AG08396 (cell line): ENCODE data around the gene WNT2.

Experiments used
- DNase-seq: peaks from one replicate; pipeline ENCODE4 v3.0.0; 2012; ENCODE audit warnings: low spot score, mixed read lengths

WNT2 gene

GRCh38 chr7:117322741-117323304 is at the start of gene WNT2:
Gene WNT2, minus strand, starts transcription at chr7:117323058. Its CDS starts 69 bp downstream, at chr7:117322989.
- DNase-seq = peak; percentile 21

- no peak for DNase-seq
Measured at GRCh38 chr7:117372073-117372472, 49.2 kb upstream of the WNT2 start.

- no peak for DNase-seq
Measured at GRCh38 chr7:117364339-117365080, 41.7 kb upstream of the WNT2 start.

- DNase-seq = no peak
Measured at GRCh38 chr7:117362294-117362888, 39.5 kb upstream of the WNT2 start.

- no peak for DNase-seq
Measured at GRCh38 chr7:117350027-117350426, 27.2 kb upstream of the WNT2 start.

GRCh38 chr7:117349570-117349969 is 26.7 kb upstream of the WNT2 start:
- DNase-seq = no peak

GRCh38 chr7:117347962-117348672 is 25.3 kb upstream of the WNT2 start:
- DNase-seq = no peak

- DNase-seq = no peak
Measured at GRCh38 chr7:117347480-117347879, 24.6 kb upstream of the WNT2 start.

- DNase-seq = no peak
Measured at GRCh38 chr7:117346161-117346560, 23.3 kb upstream of the WNT2 start.

GRCh38 chr7:117338020-117338419 is 15.2 kb upstream of the WNT2 start:
- DNase-seq = no peak

- DNase-seq = no peak
Measured at GRCh38 chr7:117333168-117333567, 10.3 kb upstream of the WNT2 start.

GRCh38 chr7:117332031-117332430 is 9.2 kb upstream of the WNT2 start:
- DNase-seq = no peak

GRCh38 chr7:117325836-117326235 is 3.0 kb upstream of the WNT2 start:
- no peak for DNase-seq

GRCh38 chr7:117324960-117325359 is 2.1 kb upstream of the WNT2 start:
- DNase-seq = no peak

GRCh38 chr7:117323851-117324711 is 1.2 kb upstream of the WNT2 start:
- DNase-seq = peak; percentile 55

GRCh38 chr7:117323305-117323850 is 520 bp upstream of the WNT2 start:
- DNase-seq = peak; percentile 25

GRCh38 chr7:117320523-117320922 is 2.3 kb downstream of the WNT2 start:
- DNase-seq = no peak

- DNase-seq = no peak
Measured at GRCh38 chr7:117319181-117319580, 3.7 kb downstream of the WNT2 start.

- DNase-seq = no peak
Measured at GRCh38 chr7:117313582-117313981, 9.3 kb downstream of the WNT2 start.

- no peak for DNase-seq
Measured at GRCh38 chr7:117312593-117313580, 10.0 kb downstream of the WNT2 start.
